GM12892 (cell line): ENCODE measurements around the gene KLF4.

Source experiments
- POLR2A ChIP-seq: IDR thresholded peaks from 2 replicates; pipeline ENCODE4 v1.6.1; 2011; ENCODE audit warnings: low read depth, low read length, control low read depth
- POLR2AphosphoS5 ChIP-seq: IDR thresholded peaks from 2 replicates; pipeline ENCODE4 v1.6.1; 2011; ENCODE audit warnings: low read depth, low read length, control low read depth

DNA sequence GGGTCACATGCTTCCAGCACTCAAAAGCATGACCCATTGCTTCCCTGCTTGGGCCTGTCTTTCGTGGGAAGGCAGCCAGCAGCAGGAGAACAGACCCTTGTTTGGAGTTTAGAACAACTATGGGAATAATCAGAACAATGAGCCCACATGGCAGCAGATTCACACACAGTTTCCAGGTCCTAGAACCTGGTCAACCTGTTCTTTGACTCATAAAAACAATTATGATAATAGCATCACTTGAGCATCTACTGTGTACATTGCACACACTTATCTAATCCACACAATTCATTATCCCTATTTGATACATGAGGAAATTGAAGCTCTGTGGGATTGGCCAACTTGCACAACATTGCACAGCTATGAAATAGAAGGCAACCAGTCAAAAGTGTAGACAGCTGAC, 41.7 kb downstream of the KLF4 start:
- TF ChIP-seq POLR2AphosphoS5 (no peak), POLR2A (no peak)
